Lower leg skin (tissue), 4 donors: Measurements from ENCODE around the gene FNDC3A. TPM values are rescaled to one million over a fixed set of nuclear protein-coding genes. Genes with fewer than 3 reads are reported as not detected.

ENCODE experiments used
- DNase-seq, 2 donors: peaks; one replicate each; pipeline ENCODE4 v3.0.0-alpha.2; 2019; ENCODE audit warnings: low spot score in 2 of 2
- H3K4me3 ChIP-seq: fragments of 200-600 bp; sonication (generic); 2 replicates; pipeline ENCODE4 v1.5.1; 2017; ENCODE audit warnings: mild to moderate bottlenecking, low read depth; ENCODE audit not compliant: poor library complexity, severe bottlenecking
- POLR2A ChIP-seq, 2 donors: fragments of 450-650 bp; IDR thresholded peaks; one replicate each; pipeline ENCODE4 v1.6.1; 2016 to 2017; ENCODE audit warnings: antibody characterized with exemption in 2 of 2, mild to moderate bottlenecking in 1 of 2, moderate library complexity in 1 of 2
- WGBS, 2 donors: methylation state at CpG; one replicate each; pipeline ENCODE4 v1.1.5; 2018; 5-methylcytosine and 5-hydroxymethylcytosine counted together
- intact Hi-C: fragments of 100-400 bp; cut with DNase I; formaldehyde crosslinking; loops from one replicate; pipeline ENCODE4 v1.15.0; 2023; ENCODE audit warnings: low total_unique reads
- total RNA-seq, 4 donors: library from RNA; depleted of rRNA; stranded (reverse); fragments of >200 nt; gene quantifications; one replicate each; pipeline ENCODE4 v1.1.0, GENCODE V29; 2016
- TF ChIP-seq, protein P1 (sequence below), 3 donors: fragments of 450-650 bp; IDR thresholded peaks; one replicate each; pipeline ENCODE4 v1.5.1; 2016; ENCODE audit warnings: antibody characterized with exemption in 3 of 3, mild to moderate bottlenecking in 3 of 3, moderate library complexity in 2 of 3

FNDC3A gene
- total RNA-seq, 4 donors from 2014 or later = 11.4 to 25.5 (median 15.5) TPM

DNA sequence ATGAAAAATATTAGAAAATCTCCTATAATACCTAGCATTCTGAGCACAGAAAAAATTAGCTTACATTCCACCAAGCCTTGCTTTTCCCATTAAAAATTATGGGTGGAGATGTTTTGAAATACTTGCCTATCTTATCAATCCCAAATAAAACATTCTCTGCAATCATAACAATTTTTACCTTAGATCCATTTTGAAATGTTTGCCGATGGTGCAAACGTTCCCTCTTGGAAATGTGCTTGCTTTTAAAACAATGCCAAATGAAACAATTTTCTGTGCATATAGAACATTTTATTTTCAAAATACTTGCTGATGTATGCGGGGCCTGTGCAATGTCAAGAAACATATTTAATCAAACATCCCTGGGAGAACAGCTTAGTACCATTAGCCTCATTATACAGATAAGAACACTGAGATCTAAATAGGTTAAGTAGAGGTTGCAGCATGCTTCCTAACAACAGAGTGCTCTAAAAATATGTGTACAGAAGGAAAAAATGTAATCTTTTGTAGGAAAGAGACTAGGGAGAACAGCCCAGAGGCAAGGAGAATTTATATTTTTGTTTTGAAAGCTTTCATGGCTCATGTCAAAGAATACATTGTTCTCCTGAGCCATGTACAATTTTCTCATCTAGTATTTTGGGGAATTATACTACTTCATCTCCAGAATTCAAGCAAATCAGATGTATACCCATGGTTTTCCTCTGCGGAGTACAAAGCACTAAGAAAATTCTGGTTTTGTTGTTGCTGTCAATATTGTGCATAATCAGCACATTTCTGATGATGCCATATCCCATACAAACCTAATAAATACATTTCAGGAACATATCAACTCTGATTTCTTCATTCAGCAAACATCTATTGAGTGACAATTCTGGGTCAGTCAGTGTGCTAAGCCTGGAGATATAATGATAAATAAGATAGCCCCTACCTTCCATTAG is 25.9 kb upstream of the FNDC3A start:
- 60% methylated on average over 4 of the region's 4 CpGs for WGBS, 2 donors
- intact Hi-C loops = no loop called here
- no peak overlapping the region for H3K4me3 ChIP-seq
- TF ChIP-seq, protein P1, sequence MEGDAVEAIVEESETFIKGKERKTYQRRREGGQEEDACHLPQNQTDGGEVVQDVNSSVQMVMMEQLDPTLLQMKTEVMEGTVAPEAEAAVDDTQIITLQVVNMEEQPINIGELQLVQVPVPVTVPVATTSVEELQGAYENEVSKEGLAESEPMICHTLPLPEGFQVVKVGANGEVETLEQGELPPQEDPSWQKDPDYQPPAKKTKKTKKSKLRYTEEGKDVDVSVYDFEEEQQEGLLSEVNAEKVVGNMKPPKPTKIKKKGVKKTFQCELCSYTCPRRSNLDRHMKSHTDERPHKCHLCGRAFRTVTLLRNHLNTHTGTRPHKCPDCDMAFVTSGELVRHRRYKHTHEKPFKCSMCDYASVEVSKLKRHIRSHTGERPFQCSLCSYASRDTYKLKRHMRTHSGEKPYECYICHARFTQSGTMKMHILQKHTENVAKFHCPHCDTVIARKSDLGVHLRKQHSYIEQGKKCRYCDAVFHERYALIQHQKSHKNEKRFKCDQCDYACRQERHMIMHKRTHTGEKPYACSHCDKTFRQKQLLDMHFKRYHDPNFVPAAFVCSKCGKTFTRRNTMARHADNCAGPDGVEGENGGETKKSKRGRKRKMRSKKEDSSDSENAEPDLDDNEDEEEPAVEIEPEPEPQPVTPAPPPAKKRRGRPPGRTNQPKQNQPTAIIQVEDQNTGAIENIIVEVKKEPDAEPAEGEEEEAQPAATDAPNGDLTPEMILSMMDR (IDR thresholded peaks at IDR 0.05) = no peak
- no peak for TF ChIP-seq POLR2A (IDR thresholded peaks at IDR 0.05)
- no peak for DNase-seq

DNA sequence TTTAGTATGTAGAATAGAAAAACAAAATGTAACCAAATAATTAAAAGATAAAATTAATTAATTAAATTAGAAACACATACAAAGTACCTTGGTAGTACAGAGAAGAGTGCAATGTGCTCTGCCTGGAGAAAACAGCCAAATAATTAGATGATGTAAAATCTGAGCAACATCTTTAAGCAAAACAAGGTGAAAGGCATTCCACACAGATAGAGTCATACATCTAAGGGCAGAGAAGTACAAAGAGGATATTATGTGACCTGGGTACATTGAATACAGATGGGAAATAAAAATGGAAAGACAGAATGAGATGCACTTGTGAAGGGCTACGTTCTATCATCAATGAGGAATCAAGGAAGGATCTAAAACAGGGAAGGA is 25.2 kb upstream of the FNDC3A start:
- DNase-seq = no peak
- H3K4me3 ChIP-seq = no peak overlapping the region
- TF ChIP-seq, protein P1 (IDR thresholded peaks at IDR 0.05) = no peak
- TF ChIP-seq POLR2A (IDR thresholded peaks at IDR 0.05) = no peak
- intact Hi-C loops = no loop called here
- 30 to 50% methylated on average over 1 of the region's 1 CpG for WGBS, 2 donors

DNA sequence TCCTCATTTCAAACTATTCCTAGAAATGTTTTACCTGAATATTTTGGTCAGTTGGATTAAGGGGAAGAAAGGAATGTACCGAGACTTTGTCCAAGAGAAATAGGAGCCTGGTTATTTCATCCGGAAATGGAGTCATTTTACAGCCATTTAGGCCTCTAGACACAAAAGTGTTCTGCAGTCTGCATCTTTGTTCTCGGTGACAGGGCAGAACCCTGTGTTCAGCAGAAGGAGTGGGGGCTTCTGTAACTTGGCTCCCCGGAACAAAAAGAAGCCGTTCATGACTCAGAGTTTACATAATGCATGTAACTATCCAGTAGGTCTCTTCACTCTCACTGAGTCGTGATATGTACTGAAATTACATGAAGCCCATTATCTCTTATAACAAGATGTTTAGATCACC is 21.6 kb upstream of the FNDC3A start:
- no peak for TF ChIP-seq POLR2A (IDR thresholded peaks at IDR 0.05)
- DNase-seq = no peak
- intact Hi-C loops = no loop called here
- no peak overlapping the region for H3K4me3 ChIP-seq
- WGBS, 2 donors = 60 to 62% methylated on average over 6 of the region's 6 CpGs

DNA sequence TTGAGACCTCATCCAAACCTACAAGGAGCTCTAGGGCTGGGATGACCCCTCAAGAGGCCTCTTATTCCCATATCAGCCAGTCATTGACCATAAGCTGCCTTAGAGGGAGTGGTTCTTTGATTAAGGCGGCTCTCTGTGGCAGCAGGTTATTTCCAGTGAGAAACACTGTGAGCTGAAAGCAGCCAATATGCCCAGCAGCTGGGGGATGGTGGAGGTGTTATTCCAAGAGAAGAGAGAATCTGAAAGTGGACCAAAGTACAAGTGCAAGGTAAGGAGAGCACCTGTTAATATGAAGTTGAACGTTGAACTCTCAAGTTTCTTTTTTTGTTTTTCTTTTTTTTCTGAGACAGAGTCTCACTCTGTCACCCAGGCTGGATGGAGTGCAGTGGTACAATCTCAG is 20.2 kb upstream of the FNDC3A start:
- no peak overlapping the region for H3K4me3 ChIP-seq
- no peak for TF ChIP-seq POLR2A (IDR thresholded peaks at IDR 0.05)
- TF ChIP-seq, protein P1 (IDR thresholded peaks at IDR 0.05) = no peak
- intact Hi-C loops = no loop called here
- WGBS, 2 donors = 50 to 97% methylated on average over 2 of the region's 2 CpGs
- no peak for DNase-seq

DNA sequence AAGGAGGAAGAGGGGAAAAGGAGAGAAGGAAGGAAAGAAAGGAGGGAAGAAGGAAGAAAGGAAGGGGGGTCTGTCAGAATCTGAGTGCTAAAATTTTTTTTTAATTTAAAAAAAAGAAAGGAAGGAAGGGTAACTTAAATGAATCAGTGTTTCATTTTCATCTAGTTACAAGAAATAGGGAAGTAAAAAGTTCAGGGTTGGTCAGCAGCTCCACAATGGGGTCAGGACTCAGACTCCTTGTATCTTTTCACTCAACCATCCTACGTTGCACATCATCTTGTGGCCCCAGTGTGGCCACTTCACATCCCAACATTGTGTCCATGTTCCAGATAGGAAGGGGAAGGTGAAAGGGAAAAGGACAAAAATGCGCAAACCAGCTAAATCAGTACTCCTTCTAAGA is 14.3 kb upstream of the FNDC3A start:
- intact Hi-C loops = no loop called here
- 94% methylated on average over 2 of the region's 2 CpGs; no CpG with 5 or more reads in 1 of the 2 donors for WGBS, 2 donors
- TF ChIP-seq, protein P1 (IDR thresholded peaks at IDR 0.05) = no peak
- no peak for TF ChIP-seq POLR2A (IDR thresholded peaks at IDR 0.05)
- no peak overlapping the region for H3K4me3 ChIP-seq
- DNase-seq = no peak

DNA sequence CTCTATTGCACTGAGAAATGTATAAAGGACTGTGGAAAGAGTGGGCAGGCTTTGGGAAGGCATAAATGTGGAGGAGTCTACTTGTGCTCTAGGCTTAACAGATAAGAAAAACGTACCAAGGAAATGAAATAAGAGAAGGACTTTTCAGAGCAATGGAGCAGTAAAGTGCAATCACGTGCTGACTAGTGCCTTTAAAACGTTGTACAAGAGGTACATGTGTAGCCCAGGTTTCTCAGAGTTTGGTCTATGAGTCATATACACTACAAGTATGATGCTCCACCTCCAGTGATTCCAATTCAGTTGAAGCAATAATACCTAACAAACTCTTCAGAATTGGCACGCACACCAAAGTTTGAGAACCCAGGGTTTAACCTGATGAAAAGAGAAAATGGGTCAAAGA is 13.4 kb upstream of the FNDC3A start:
- WGBS, 2 donors = 62 to 100% methylated on average over 1 to 4 of the region's 4 CpGs
- no peak for DNase-seq
- TF ChIP-seq, protein P1 (IDR thresholded peaks at IDR 0.05) = no peak
- no peak for TF ChIP-seq POLR2A (IDR thresholded peaks at IDR 0.05)
- no peak overlapping the region for H3K4me3 ChIP-seq
- intact Hi-C loops = no loop called here
